Activated T-cell treated with anti-CD3 and anti-CD28 coated beads, Interleukin-2, amount 50 U/mL, for 1 hour (primary cell): ENCODE data around the gene PAX3.
"Not testable (repeated sequence)": the region's sequence is repeated elsewhere in the genome, so short reads cannot be mapped to it uniquely, and the experiment has no call there.

Source experiments
- DNase-seq: peaks from one replicate; pipeline ENCODE4 v3.0.0-alpha.2; 2020

The PAX3 gene

GRCh38 chr2:222205136-222205535 is 93.7 kb downstream of the PAX3 start:
- DNase-seq, result no peak

DNA sequence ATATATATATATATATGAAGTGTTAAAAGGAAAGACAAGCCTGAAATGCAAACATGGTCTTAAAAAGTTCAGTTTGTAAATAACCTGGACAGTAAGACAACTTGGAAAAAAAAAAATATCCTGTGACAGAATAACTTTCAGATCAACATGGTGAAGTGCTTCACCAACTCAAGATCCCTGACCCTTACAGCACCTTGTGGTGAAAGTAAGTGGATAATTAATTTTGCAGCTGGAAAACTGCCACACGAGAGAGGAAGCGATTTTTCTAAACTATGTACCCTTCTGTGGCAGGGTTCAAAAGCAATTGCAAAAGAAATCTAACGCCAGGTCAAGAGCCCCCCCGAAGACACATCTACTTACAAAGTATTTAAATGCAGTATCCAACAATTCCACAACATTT is 95.8 kb downstream of the PAX3 start:
- DNase-seq, result no peak

GRCh38 chr2:222196159-222196558 is 102.6 kb downstream of the PAX3 start:
- no peak for DNase-seq

GRCh38 chr2:222194669-222195068 is 104.1 kb downstream of the PAX3 start:
- DNase-seq, result no peak

GRCh38 chr2:222193328-222193983 is 105.3 kb downstream of the PAX3 start:
- no peak for DNase-seq

DNA sequence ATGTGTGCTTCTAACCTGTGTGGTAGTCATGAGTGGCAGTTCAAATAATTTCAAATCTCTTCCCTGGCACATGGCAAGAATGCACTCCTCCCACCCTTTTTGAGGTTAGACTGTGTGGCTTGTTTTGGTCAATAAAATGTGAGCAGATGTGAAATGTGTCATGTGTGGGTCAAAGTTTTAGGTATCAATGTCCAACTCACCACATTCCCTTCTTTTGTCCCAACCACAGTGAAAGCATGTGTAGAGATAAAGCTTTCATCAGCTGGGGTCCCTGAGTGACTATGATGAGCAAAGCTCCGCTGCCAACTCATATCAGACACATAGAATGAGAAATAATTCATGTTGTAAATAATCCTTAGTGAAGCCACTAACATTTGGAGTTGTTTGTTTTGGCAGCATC is 118.2 kb downstream of the PAX3 start:
- DNase-seq, result no peak

DNA sequence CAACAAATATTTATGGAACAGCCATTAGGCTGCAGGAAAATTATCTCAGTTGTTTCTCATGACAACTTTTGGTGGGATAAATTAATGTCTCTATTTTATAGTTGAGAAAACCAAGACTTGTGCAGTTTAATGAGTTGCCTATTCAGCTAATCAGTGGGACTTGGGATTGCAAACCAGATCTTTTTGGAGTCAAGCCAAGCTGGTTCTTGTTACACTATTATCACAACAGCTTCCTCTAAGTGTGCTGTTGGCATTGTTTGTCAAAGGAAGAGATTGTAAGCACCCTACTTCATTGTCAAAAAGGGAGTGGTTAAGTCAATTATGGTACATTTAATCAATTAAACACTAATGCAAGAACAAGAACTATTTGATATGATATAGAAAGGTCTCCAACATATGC is 119.2 kb downstream of the PAX3 start:
- no peak for DNase-seq

GRCh38 chr2:222178450-222178849 is 120.3 kb downstream of the PAX3 start:
- no peak for DNase-seq

DNA sequence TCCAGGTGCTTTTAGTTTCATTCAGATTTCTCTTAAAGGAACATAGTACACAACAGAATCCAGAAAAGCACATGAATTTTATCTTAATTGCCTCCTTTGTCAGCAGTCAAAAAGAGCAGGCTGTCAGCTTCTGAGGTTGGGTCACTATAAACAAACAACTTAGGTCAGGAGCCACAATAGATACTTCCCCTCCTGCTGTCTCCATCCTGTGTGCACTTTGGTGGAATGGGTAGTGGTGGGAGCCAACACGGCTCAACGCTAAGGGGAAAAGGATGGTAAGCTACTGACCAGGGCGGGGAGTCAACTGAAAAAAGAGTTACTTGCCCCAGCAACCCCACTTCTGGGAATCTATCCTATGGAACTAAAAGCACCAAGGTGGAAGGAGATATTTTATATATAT is 121.9 kb downstream of the PAX3 start:
- DNase-seq, result no peak

GRCh38 chr2:222174450-222174849 is 124.3 kb downstream of the PAX3 start:
- DNase-seq, result no peak

DNA sequence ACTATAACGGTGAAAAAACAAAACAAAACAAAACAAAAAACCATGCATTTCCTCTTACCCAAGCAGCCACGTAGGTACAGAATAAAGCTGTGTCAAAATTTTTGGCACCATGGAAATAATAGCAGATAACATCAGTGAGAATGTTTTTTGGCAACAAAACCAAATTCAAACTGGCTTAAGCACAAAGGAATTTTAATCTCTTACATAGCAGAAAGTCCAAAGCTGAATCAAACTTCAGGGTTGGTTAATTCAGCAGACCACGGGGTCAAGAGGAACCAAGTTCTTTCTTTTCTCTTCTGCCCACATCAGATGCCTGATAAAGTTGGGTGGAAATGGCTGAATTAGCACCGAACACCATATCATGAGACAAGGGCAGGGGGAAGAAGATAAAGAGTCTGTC is 129.5 kb downstream of the PAX3 start:
- no peak for DNase-seq

DNA sequence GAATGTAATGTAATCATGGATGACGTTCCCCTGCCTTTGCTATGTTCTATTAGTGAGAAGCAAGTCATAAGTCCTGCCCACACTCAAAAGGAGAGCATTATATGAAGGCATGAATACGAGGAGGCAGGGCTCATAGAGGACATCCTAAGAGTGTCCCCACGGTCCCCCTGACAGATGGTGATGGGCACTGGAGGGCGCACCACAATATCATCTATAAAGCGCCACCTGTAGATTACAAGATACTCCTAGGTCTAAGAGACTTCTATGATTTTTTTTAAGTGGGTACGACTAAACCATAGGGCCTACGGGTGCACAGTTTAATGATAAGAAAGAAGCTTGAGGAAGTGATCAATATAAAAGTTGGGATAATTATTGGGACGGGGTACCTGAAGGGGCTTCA is 131.0 kb downstream of the PAX3 start:
- no peak for DNase-seq

DNA sequence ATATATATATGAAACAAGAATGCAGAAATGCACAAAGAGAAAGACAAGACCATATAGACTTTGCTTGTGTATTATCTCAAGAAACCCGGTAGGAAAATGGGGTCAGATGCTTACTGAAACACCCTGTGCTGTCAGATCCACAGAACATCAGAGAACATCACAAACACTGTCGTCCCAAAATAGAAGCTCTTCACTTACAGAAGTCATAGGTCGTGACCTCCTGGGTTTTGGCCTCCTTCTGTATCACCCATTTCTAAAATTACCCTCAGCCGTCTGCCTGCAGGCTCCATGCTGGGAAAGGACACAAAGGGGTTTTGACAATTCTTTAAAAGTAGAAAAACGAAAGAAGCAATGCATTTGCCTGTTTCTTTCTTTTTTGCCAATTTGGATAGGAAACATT is 137.9 kb downstream of the PAX3 start:
- no peak for DNase-seq

- DNase-seq, result no peak
Observed at GRCh38 chr2:222160125-222160524, 138.7 kb downstream of the PAX3 start.

- DNase-seq, result no peak
Observed at GRCh38 chr2:222159221-222159620, 139.6 kb downstream of the PAX3 start.

GRCh38 chr2:222155003-222155664 is 143.7 kb downstream of the PAX3 start:
- not testable (repeated sequence) for DNase-seq
